HepG2 (cell line): ENCODE measurements around the gene PPP2R2B. TPM values are rescaled to one million over a fixed set of nuclear protein-coding genes. Genes with fewer than 3 reads are reported as not detected.

ENCODE experiments used
- ATAC-seq: fragments of 200-7000 bp; cut with Tn5 transposase; 3 replicates; pipeline ENCODE4 v1.9.1; 2020; ENCODE audit warnings: mild to moderate bottlenecking, moderate library complexity
- BruUV-seq: library from RNA; stranded (reverse); fragments of 400-500 nt; replicated peaks from 2 replicates; lab custom pipeline; 2021; lab: Mats Ljungman, UMichigan
- CTCF ChIA-PET: fragments of 300-600 bp; formaldehyde crosslinking; extraction: SDS; loops from one replicate; lab custom pipeline; 2021; ENCODE audit warnings: low total read pairs, inconsistent platforms, low intra/inter-chr PET ratio; lab: Yijun Ruan, JAX
- POLR2A ChIA-PET: fragments of 350-600 bp; sonication (Branson Sonifier 250); formaldehyde crosslinking; loops from one replicate; lab custom pipeline; 2020; ENCODE audit warnings: antibody characterized with exemption, inconsistent platforms; lab: Yijun Ruan, JAX
- DNase-seq: peaks from one replicate; pipeline ENCODE4 v3.0.0-alpha.2; 2015; ENCODE audit warnings: low spot score
- FAIRE-seq: peaks from 3 replicates; lab custom pipeline; 2011; peaks lifted over from hg19 to GRCh38; lab: Jason Lieb, UNC
- H2AFZ ChIP-seq: one replicate; pipeline ENCODE4 v1.6.1; 2011; ENCODE audit warnings: low read length, inconsistent platforms
- H3K27ac ChIP-seq: fragments of 300-600 bp; 3 replicates; pipeline ENCODE4 v1.8.0; 2011; ENCODE audit warnings: mixed run types, mild to moderate bottlenecking, mixed read lengths, low read length, inconsistent platforms; ENCODE audit not compliant: insufficient read depth; ENCODE audit errors: extremely low read length
- H3K27me3 ChIP-seq, 2 experiments: fragments of 200-600 bp in 1 of 2; 2 replicates in 1 of 2; 3 replicates in 1 of 2; pipeline versions ENCODE4 v1.6.0 to v1.8.0; 2011; ENCODE audit warnings: low read length in 2 of 2, mild to moderate bottlenecking in 2 of 2, moderate library complexity in 2 of 2, inconsistent platforms in 1 of 2; ENCODE audit not compliant: insufficient read depth in 2 of 2, control insufficient read depth in 1 of 2
- H3K36me3 ChIP-seq, 2 experiments: fragments of 200-600 bp in 1 of 2; replicated peaks in 1 of 2; 2 replicates in 1 of 2; 3 replicates in 1 of 2; pipeline versions ENCODE4 v1.5.1 to v1.8.0; 2011; ENCODE audit warnings: low read length in 2 of 2, inconsistent platforms in 1 of 2; ENCODE audit not compliant: insufficient read depth in 2 of 2, control insufficient read depth in 1 of 2
- H3K4me1 ChIP-seq: 2 replicates; pipeline ENCODE4 v1.5.1; 2012; ENCODE audit warnings: low read length, inconsistent platforms; ENCODE audit not compliant: insufficient read depth
- H3K4me2 ChIP-seq: 2 replicates; pipeline ENCODE4 v1.6.0; 2011; ENCODE audit warnings: low read depth, low read length, inconsistent platforms
- H3K4me3 ChIP-seq, 3 experiments: fragments of 200-600 bp in 1 of 3; sonication (generic), shearing (Covaris generic) in 1 of 3; replicated peaks in 1 of 3; 2 replicates each; pipeline ENCODE4 v1.5.1; 2011 to 2016; ENCODE audit warnings: low read length in 3 of 3, inconsistent platforms in 2 of 3, low read depth in 2 of 3, mild to moderate bottlenecking in 2 of 3, control low read depth in 1 of 3, mixed read lengths in 1 of 3; ENCODE audit not compliant: insufficient read depth in 1 of 3
- H3K79me2 ChIP-seq: one replicate; pipeline ENCODE4 v1.6.1; 2011; ENCODE audit warnings: low read length, inconsistent platforms; ENCODE audit not compliant: insufficient read depth
- H3K9ac ChIP-seq: 2 replicates; pipeline ENCODE4 v1.6.0; 2011; ENCODE audit warnings: mild to moderate bottlenecking, low read depth, low read length, inconsistent platforms; ENCODE audit not compliant: insufficient read depth
- H3K9me3 ChIP-seq: 2 replicates; pipeline ENCODE4 v1.5.1; 2012; ENCODE audit warnings: mild to moderate bottlenecking, low read length
- H4K20me1 ChIP-seq: 2 replicates; pipeline ENCODE4 v1.6.0; 2011; ENCODE audit warnings: inconsistent platforms, mild to moderate bottlenecking, low read length, moderate library complexity; ENCODE audit not compliant: insufficient read depth
- DNMT1 ChIP-seq: sonication (generic); formaldehyde crosslinking; IDR thresholded peaks from 2 replicates; pipeline ENCODE4 v1.5.1; 2020; ENCODE audit warnings: mild to moderate bottlenecking, missing genetic modification reagents
- GFI1 ChIP-seq: sonication (generic); formaldehyde crosslinking; IDR thresholded peaks from 2 replicates; pipeline ENCODE4 v1.5.0; 2020; ENCODE audit warnings: missing genetic modification reagents, mild to moderate bottlenecking, borderline replicate concordance
- HOXA9 ChIP-seq: sonication (generic); formaldehyde crosslinking; IDR thresholded peaks from 2 replicates; pipeline ENCODE4 v1.8.1; 2022; ENCODE audit warnings: missing genetic modification reagents, mild to moderate bottlenecking, moderate library complexity, borderline replicate concordance
- IRF2 ChIP-seq: IDR thresholded peaks from 2 replicates; pipeline ENCODE4 v1.6.1; 2018; ENCODE audit warnings: missing genetic modification reagents, missing compliant biosample characterization
- PBX2 ChIP-seq: IDR thresholded peaks from 2 replicates; pipeline ENCODE4 v1.6.1; 2016; ENCODE audit warnings: control low read depth
- RBAK ChIP-seq: sonication (generic); formaldehyde crosslinking; IDR thresholded peaks from 2 replicates; pipeline ENCODE4 v1.5.1; 2020; ENCODE audit warnings: mild to moderate bottlenecking, missing genetic modification reagents
- TBX3 ChIP-seq: fragments of 450-650 bp; IDR thresholded peaks from 2 replicates; pipeline ENCODE4 v1.6.1; 2017; ENCODE audit warnings: antibody characterized with exemption, mild to moderate bottlenecking, inconsistent platforms, borderline replicate concordance
- TFE3 ChIP-seq: IDR thresholded peaks from 2 replicates; pipeline ENCODE4 v1.6.1; 2016
- ZBTB49 ChIP-seq: sonication (generic); formaldehyde crosslinking; IDR thresholded peaks from 2 replicates; pipeline ENCODE4 v1.4.0; 2020; ENCODE audit warnings: missing genetic modification reagents, borderline replicate concordance
- ZNF607 ChIP-seq: sonication (generic); formaldehyde crosslinking; IDR thresholded peaks from 2 replicates; pipeline ENCODE4 v1.5.1; 2020; ENCODE audit warnings: missing genetic modification reagents, mild to moderate bottlenecking, borderline replicate concordance
- ZSCAN22 ChIP-seq: sonication (generic); formaldehyde crosslinking; IDR thresholded peaks from 2 replicates; pipeline ENCODE4 v1.4.0; 2020; ENCODE audit warnings: mild to moderate bottlenecking, missing genetic modification reagents
- WGBS: methylation state at CpG from one replicate; pipeline ENCODE4 v1.1.6; 2017; ENCODE audit warnings: low lambda C conversion rate; 5-methylcytosine and 5-hydroxymethylcytosine counted together
- in situ Hi-C: cut with HindIII; loops from 2 replicates; pipeline ENCODE4 v1.10.0; 2017; ENCODE audit warnings: low pct_unique_long_range_greater_than_20kb; ENCODE audit not compliant: extremely low pct_ligation_motif_present
- intact Hi-C: fragments of 100-400 bp; cut with micrococcal nuclease; formaldehyde crosslinking; loops from one replicate; pipeline ENCODE4 v1.10.0; 2022; ENCODE audit not compliant: unreplicated experiment
- polyA plus RNA-seq, 8 experiments: library from polyadenylated mRNA; depleted of rRNA in 3 of 8; stranded (reverse) in 7 of 8; unstranded in 1 of 8; fragments of >200 nt; fragmentation: Illumina TruSeq in 4 of 8; extraction: Trizol in 4 of 8; gene quantifications; 2 replicates each; pipeline versions ENCODE4 v1.2.1 to v1.2.3, GENCODE V29; 2011 to 2016; ENCODE audit warnings: low read depth in 4 of 8, missing spikeins in 1 of 8, mixed read lengths in 1 of 8; ENCODE audit not compliant: insufficient read depth in 1 of 8
- total RNA-seq, 5 experiments: library from RNA; depleted of rRNA; stranded (reverse); fragments of >200 nt; fragmentation: Illumina TruSeq; extraction: Trizol; gene quantifications; 2 replicates each; pipeline ENCODE4 v1.2.3, GENCODE V29; 2016; ENCODE audit warnings: low read depth in 1 of 5
- TF ChIP-seq, protein P1 (sequence below): sonication (generic); formaldehyde crosslinking; IDR thresholded peaks from 2 replicates; pipeline ENCODE4 v1.8.0; 2022; ENCODE audit warnings: mild to moderate bottlenecking, missing genetic modification reagents, moderate library complexity
- TF ChIP-seq, protein P2 (sequence below): sonication (generic); formaldehyde crosslinking; IDR thresholded peaks from 2 replicates; pipeline ENCODE4 v1.5.1; 2020; ENCODE audit warnings: missing genetic modification reagents, mild to moderate bottlenecking, borderline replicate concordance
- TF ChIP-seq, protein P3 (sequence below): sonication (generic); formaldehyde crosslinking; IDR thresholded peaks from 2 replicates; pipeline ENCODE4 v1.8.0; 2022; ENCODE audit warnings: mild to moderate bottlenecking, missing genetic modification reagents, moderate library complexity

The PPP2R2B gene
- total and polyA plus RNA-seq, 2 of the 13 experiments (the other 11 are each of a cell fraction or from before 2014, with no cell fraction given), result not detected

DNA sequence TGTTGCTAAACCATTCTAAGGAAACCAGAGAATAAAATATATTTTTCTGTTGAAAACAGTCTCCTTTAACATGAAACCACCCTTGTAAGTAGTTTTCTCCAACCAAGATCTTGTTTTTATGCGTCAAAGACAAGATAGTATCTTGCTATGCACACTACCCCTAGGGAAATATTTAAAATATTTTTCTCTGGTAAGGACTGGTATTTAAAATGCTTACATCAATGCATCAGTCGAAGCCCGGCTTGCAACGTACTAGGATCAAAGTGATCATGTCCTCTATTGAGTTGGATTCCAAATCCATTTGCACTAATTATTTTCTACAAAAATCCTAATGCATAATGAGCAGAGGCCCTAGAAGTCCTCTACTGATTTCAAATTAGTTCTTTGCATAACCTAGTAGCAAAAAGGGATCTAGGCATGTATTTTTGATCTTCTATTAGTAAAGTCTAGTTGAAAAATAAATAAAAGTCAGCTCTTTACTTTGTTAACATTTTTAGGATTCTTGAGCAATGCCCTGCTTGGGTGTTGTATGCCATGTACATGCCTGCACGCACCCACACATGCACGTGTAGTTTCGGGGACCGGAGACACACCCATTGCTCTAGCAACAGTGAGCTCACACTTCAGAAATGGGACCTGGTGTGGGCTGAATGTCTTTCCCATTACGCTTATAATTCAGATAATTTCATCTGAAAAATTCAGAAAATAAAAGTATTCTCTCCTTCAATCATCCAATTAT lies 197.5 kb downstream of the PPP2R2B start:
- FAIRE-seq, result no peak
- no peak overlapping the region for H3K27ac ChIP-seq
- in situ Hi-C loops, result no loop called here
- ATAC-seq, result no peak
- no peak for DNase-seq
- H4K20me1 ChIP-seq, result no peaks in the 10 kb centered on the region
- no peak overlapping the region for H3K9ac ChIP-seq
- BruUV-seq, result no TSS peak
- intact Hi-C loops, result no loop called here
- CTCF ChIA-PET, result no interaction called here
- POLR2A ChIA-PET, result no interaction called here
- H3K4me3 ChIP-seq, result no peak overlapping the region
- H3K27me3 ChIP-seq, result no peaks in the 10 kb centered on the region; a peak in 1 of 5 replicates
- H2AFZ ChIP-seq, result no peak overlapping the region
- no peaks in the 10 kb centered on the region for H3K36me3 ChIP-seq
- H3K79me2 ChIP-seq, result no peaks in the 10 kb centered on the region
- 39% methylated on average over 9 of the region's 9 CpGs for WGBS
- H3K9me3 ChIP-seq, result no peaks in the 10 kb centered on the region
- no peaks in the 10 kb centered on the region for H3K4me1 ChIP-seq
- H3K4me2 ChIP-seq, result no peak overlapping the region
- TF ChIP-seq, protein P1, sequence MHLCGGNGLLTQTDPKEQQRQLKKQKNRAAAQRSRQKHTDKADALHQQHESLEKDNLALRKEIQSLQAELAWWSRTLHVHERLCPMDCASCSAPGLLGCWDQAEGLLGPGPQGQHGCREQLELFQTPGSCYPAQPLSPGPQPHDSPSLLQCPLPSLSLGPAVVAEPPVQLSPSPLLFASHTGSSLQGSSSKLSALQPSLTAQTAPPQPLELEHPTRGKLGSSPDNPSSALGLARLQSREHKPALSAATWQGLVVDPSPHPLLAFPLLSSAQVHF (CRISPR knock-in tag), result no peak
- TF ChIP-seq, protein P2, sequence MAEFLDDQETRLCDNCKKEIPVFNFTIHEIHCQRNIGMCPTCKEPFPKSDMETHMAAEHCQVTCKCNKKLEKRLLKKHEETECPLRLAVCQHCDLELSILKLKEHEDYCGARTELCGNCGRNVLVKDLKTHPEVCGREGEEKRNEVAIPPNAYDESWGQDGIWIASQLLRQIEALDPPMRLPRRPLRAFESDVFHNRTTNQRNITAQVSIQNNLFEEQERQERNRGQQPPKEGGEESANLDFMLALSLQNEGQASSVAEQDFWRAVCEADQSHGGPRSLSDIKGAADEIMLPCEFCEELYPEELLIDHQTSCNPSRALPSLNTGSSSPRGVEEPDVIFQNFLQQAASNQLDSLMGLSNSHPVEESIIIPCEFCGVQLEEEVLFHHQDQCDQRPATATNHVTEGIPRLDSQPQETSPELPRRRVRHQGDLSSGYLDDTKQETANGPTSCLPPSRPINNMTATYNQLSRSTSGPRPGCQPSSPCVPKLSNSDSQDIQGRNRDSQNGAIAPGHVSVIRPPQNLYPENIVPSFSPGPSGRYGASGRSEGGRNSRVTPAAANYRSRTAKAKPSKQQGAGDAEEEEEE (CRISPR knock-in tag), result no peak
- TF ChIP-seq RBAK (CRISPR knock-in tag) (no peak), TBX3 (no peak), DNMT1 (no peak), TFE3 (no peak), ZNF607 (CRISPR knock-in tag) (no peak), ZSCAN22 (CRISPR knock-in tag) (no peak), GFI1 (no peak), HOXA9 (no peak), PBX2 (no peak), ZBTB49 (CRISPR knock-in tag) (no peak), IRF2 (CRISPR knock-in tag) (no peak)
- TF ChIP-seq, protein P3, sequence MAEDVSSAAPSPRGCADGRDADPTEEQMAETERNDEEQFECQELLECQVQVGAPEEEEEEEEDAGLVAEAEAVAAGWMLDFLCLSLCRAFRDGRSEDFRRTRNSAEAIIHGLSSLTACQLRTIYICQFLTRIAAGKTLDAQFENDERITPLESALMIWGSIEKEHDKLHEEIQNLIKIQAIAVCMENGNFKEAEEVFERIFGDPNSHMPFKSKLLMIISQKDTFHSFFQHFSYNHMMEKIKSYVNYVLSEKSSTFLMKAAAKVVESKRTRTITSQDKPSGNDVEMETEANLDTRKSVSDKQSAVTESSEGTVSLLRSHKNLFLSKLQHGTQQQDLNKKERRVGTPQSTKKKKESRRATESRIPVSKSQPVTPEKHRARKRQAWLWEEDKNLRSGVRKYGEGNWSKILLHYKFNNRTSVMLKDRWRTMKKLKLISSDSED, result no peak
